Panc1 (cell line): Measurements from ENCODE around the gene CPA3.
A peak's percentile ranks its signal among the peaks of the same experiment; 100 is the strongest.

ENCODE experiments used
- CTCF ChIP-seq: fragments of 450-650 bp; IDR thresholded peaks from 2 replicates; pipeline ENCODE4 v1.5.1; 2017; ENCODE audit warnings: mild to moderate bottlenecking
- POLR2AphosphoS5 ChIP-seq: IDR thresholded peaks from 2 replicates; pipeline ENCODE4 v1.6.1; 2012; ENCODE audit warnings: mild to moderate bottlenecking, low read depth, low read length, moderate library complexity
- SIN3A ChIP-seq: IDR thresholded peaks from 2 replicates; pipeline ENCODE4 v1.6.1; 2012; ENCODE audit warnings: low read depth, mild to moderate bottlenecking, low read length, moderate library complexity, borderline replicate concordance; ENCODE audit not compliant: insufficient read depth
- TCF7L2 ChIP-seq: IDR thresholded peaks from 2 replicates; pipeline ENCODE4 v1.6.1; 2011; ENCODE audit warnings: mild to moderate bottlenecking, low read depth, low read length, inconsistent platforms

- TF ChIP-seq CTCF (peak; percentile 78; the same call in 1 of the 2 replicates), POLR2AphosphoS5 (no peak), SIN3A (no peak), TCF7L2 (no peak)
Observed at GRCh38 chr3:148861277-148861869, 3.7 kb upstream of the CPA3 start.
